ENCODE data around the gene FAM131A.

FAM131A gene

GRCh38 chr3:184383033-184383740 lies 45.8 kb downstream of the FAM131A start:
- Histone ChIP-seq H3K27me3 (ENCODE audit: control insufficient read depth in 1 of 2, insufficient read depth in 2 of 2, low read length in 2 of 2) (peaks cover 38 to 39% of the 10 kb centered on the region in 2 donors), H3K27ac (ENCODE audit: low read depth, low read length) (no peak overlapping the region), H3K4me1 (ENCODE audit: control insufficient read depth in 1 of 2, insufficient read depth in 2 of 2, low read length in 2 of 2) (peaks cover 11 to 19% of the 10 kb centered on the region in 2 donors), H3K9ac (ENCODE audit: low read depth in 1 of 2, low read length in 2 of 2) (no peak overlapping the region), H3K4me3 (ENCODE audit: low read depth in 1 of 2, low read length in 2 of 2) (no peak overlapping the region), H3K36me3 (ENCODE audit: control insufficient read depth in 1 of 2, insufficient read depth in 2 of 2, low read length in 2 of 2) (no peaks in the 10 kb centered on the region), H3K9me3 (ENCODE audit: control insufficient read depth in 1 of 2, low read length in 2 of 2) (no peaks in the 10 kb centered on the region)

- Histone ChIP-seq H3K4me1 (ENCODE audit: control insufficient read depth in 1 of 2, insufficient read depth in 2 of 2, low read length in 2 of 2) (peaks cover 11 to 13% of the 10 kb centered on the region in 2 donors), H3K27ac (ENCODE audit: low read depth, low read length) (no peak overlapping the region), H3K27me3 (ENCODE audit: control insufficient read depth in 1 of 2, insufficient read depth in 2 of 2, low read length in 2 of 2) (peaks cover 27 to 30% of the 10 kb centered on the region in 2 donors), H3K4me3 (ENCODE audit: low read depth in 1 of 2, low read length in 2 of 2) (no peak overlapping the region), H3K9ac (ENCODE audit: low read depth in 1 of 2, low read length in 2 of 2) (no peak overlapping the region), H3K36me3 (ENCODE audit: control insufficient read depth in 1 of 2, insufficient read depth in 2 of 2, low read length in 2 of 2) (no peaks in the 10 kb centered on the region), H3K9me3 (ENCODE audit: control insufficient read depth in 1 of 2, low read length in 2 of 2) (no peaks in the 10 kb centered on the region)
Measured at GRCh38 chr3:184384342-184384741, 46.9 kb downstream of the FAM131A start.

- no peak overlapping the region for H3K4me3 ChIP-seq (ENCODE audit: low read depth in 1 of 2, low read length in 2 of 2)
- no peaks in the 10 kb centered on the region for H3K36me3 ChIP-seq (ENCODE audit: control insufficient read depth in 1 of 2, insufficient read depth in 2 of 2, low read length in 2 of 2)
- no peak overlapping the region for H3K27ac ChIP-seq (ENCODE audit: low read depth, low read length)
- H3K27me3 ChIP-seq (ENCODE audit: control insufficient read depth in 1 of 2, insufficient read depth in 2 of 2, low read length in 2 of 2) = peaks cover 25 to 30% of the 10 kb centered on the region in 2 donors
- H3K9me3 ChIP-seq (ENCODE audit: control insufficient read depth in 1 of 2, low read length in 2 of 2) = no peaks in the 10 kb centered on the region
- no peak overlapping the region for H3K9ac ChIP-seq (ENCODE audit: low read depth in 1 of 2, low read length in 2 of 2)
- peaks cover 11 to 13% of the 10 kb centered on the region in 2 donors for H3K4me1 ChIP-seq (ENCODE audit: control insufficient read depth in 1 of 2, insufficient read depth in 2 of 2, low read length in 2 of 2)
Measured at GRCh38 chr3:184384856-184385422, 47.5 kb downstream of the FAM131A start.

GRCh38 chr3:184386047-184386806 lies 48.8 kb downstream of the FAM131A start:
- Histone ChIP-seq H3K36me3 (ENCODE audit: control insufficient read depth in 1 of 2, insufficient read depth in 2 of 2, low read length in 2 of 2) (no peaks in the 10 kb centered on the region), H3K27ac (ENCODE audit: low read depth, low read length) (no peak overlapping the region), H3K27me3 (ENCODE audit: control insufficient read depth in 1 of 2, insufficient read depth in 2 of 2, low read length in 2 of 2) (peaks cover 17 to 22% of the 10 kb centered on the region in 2 donors), H3K4me1 (ENCODE audit: control insufficient read depth in 1 of 2, insufficient read depth in 2 of 2, low read length in 2 of 2) (peaks cover 4 to 7% of the 10 kb centered on the region in 2 donors), H3K9ac (ENCODE audit: low read depth in 1 of 2, low read length in 2 of 2) (no peak overlapping the region), H3K9me3 (ENCODE audit: control insufficient read depth in 1 of 2, low read length in 2 of 2) (no peaks in the 10 kb centered on the region), H3K4me3 (ENCODE audit: low read depth in 1 of 2, low read length in 2 of 2) (no peak overlapping the region)

- H3K9me3 ChIP-seq (ENCODE audit: control insufficient read depth in 1 of 2, low read length in 2 of 2) = no peaks in the 10 kb centered on the region
Measured at GRCh38 chr3:184387174-184387714, 49.8 kb downstream of the FAM131A start.

GRCh38 chr3:184388164-184388935 lies 51.0 kb downstream of the FAM131A start:
- no peaks in the 10 kb centered on the region for H3K4me1 ChIP-seq (ENCODE audit: control insufficient read depth in 1 of 2, insufficient read depth in 2 of 2, low read length in 2 of 2)
- H3K36me3 ChIP-seq (ENCODE audit: control insufficient read depth in 1 of 2, insufficient read depth in 2 of 2, low read length in 2 of 2) = no peaks in the 10 kb centered on the region
- H3K9me3 ChIP-seq (ENCODE audit: control insufficient read depth in 1 of 2, low read length in 2 of 2) = no peaks in the 10 kb centered on the region
- peaks cover 3 to 5% of the 10 kb centered on the region in 2 donors for H3K27me3 ChIP-seq (ENCODE audit: control insufficient read depth in 1 of 2, insufficient read depth in 2 of 2, low read length in 2 of 2)
- no peak overlapping the region for H3K27ac ChIP-seq (ENCODE audit: low read depth, low read length)
- no peak overlapping the region for H3K9ac ChIP-seq (ENCODE audit: low read depth in 1 of 2, low read length in 2 of 2)
- no peak overlapping the region for H3K4me3 ChIP-seq (ENCODE audit: low read depth in 1 of 2, low read length in 2 of 2)

More at GRCh38 chr3:184387174-184387714, 49.8 kb downstream of the FAM131A start:
- H3K27me3 ChIP-seq (ENCODE audit: control insufficient read depth in 1 of 2, insufficient read depth in 2 of 2, low read length in 2 of 2) = peaks cover 7 to 12% of the 10 kb centered on the region in 2 donors
- no peak overlapping the region for H3K27ac ChIP-seq (ENCODE audit: low read depth, low read length)
- H3K36me3 ChIP-seq (ENCODE audit: control insufficient read depth in 1 of 2, insufficient read depth in 2 of 2, low read length in 2 of 2) = no peaks in the 10 kb centered on the region
- H3K4me1 ChIP-seq (ENCODE audit: control insufficient read depth in 1 of 2, insufficient read depth in 2 of 2, low read length in 2 of 2) = no peaks in the 10 kb centered on the region
- no peak overlapping the region for H3K4me3 ChIP-seq (ENCODE audit: low read depth in 1 of 2, low read length in 2 of 2)
- H3K9ac ChIP-seq (ENCODE audit: low read depth in 1 of 2, low read length in 2 of 2) = no peak overlapping the region

GRCh38 chr3:184388936-184389230 lies 51.5 kb downstream of the FAM131A start:
- Histone ChIP-seq H3K27ac (ENCODE audit: low read depth, low read length) (no peak overlapping the region), H3K9ac (ENCODE audit: low read depth in 1 of 2, low read length in 2 of 2) (no peak overlapping the region), H3K4me3 (ENCODE audit: low read depth in 1 of 2, low read length in 2 of 2) (no peak overlapping the region), H3K4me1 (ENCODE audit: control insufficient read depth in 1 of 2, insufficient read depth in 2 of 2, low read length in 2 of 2) (no peaks in the 10 kb centered on the region), H3K9me3 (ENCODE audit: control insufficient read depth in 1 of 2, low read length in 2 of 2) (no peaks in the 10 kb centered on the region), H3K36me3 (ENCODE audit: control insufficient read depth in 1 of 2, insufficient read depth in 2 of 2, low read length in 2 of 2) (no peaks in the 10 kb centered on the region), H3K27me3 (ENCODE audit: control insufficient read depth in 1 of 2, insufficient read depth in 2 of 2, low read length in 2 of 2) (peaks cover 3 to 5% of the 10 kb centered on the region in 2 donors)

- Histone ChIP-seq H3K9me3 (ENCODE audit: control insufficient read depth in 1 of 2, low read length in 2 of 2) (no peaks in the 10 kb centered on the region), H3K36me3 (ENCODE audit: control insufficient read depth in 1 of 2, insufficient read depth in 2 of 2, low read length in 2 of 2) (no peaks in the 10 kb centered on the region), H3K4me1 (ENCODE audit: control insufficient read depth in 1 of 2, insufficient read depth in 2 of 2, low read length in 2 of 2) (no peaks in the 10 kb centered on the region), H3K27ac (ENCODE audit: low read depth, low read length) (no peak overlapping the region), H3K27me3 (ENCODE audit: control insufficient read depth in 1 of 2, insufficient read depth in 2 of 2, low read length in 2 of 2) (peaks cover 3 to 5% of the 10 kb centered on the region in 2 donors), H3K9ac (ENCODE audit: low read depth in 1 of 2, low read length in 2 of 2) (no peak overlapping the region), H3K4me3 (ENCODE audit: low read depth in 1 of 2, low read length in 2 of 2) (no peak overlapping the region)
Measured at GRCh38 chr3:184389384-184389783, 52.0 kb downstream of the FAM131A start.

- Histone ChIP-seq H3K4me1 (ENCODE audit: control insufficient read depth in 1 of 2, insufficient read depth in 2 of 2, low read length in 2 of 2) (no peaks in the 10 kb centered on the region), H3K27ac (ENCODE audit: low read depth, low read length) (no peak overlapping the region), H3K36me3 (ENCODE audit: control insufficient read depth in 1 of 2, insufficient read depth in 2 of 2, low read length in 2 of 2) (no peaks in the 10 kb centered on the region), H3K4me3 (ENCODE audit: low read depth in 1 of 2, low read length in 2 of 2) (no peak overlapping the region), H3K9me3 (ENCODE audit: control insufficient read depth in 1 of 2, low read length in 2 of 2) (no peaks in the 10 kb centered on the region), H3K9ac (ENCODE audit: low read depth in 1 of 2, low read length in 2 of 2) (no peak overlapping the region), H3K27me3 (ENCODE audit: control insufficient read depth in 1 of 2, insufficient read depth in 2 of 2, low read length in 2 of 2) (peaks cover 3 to 5% of the 10 kb centered on the region in 2 donors)
Measured at GRCh38 chr3:184389935-184390528, 52.6 kb downstream of the FAM131A start.
